Activated naive CD4-positive, alpha-beta T cell treated with anti-CD3 and anti-CD28 coated beads, Interleukin-2, amount 50 U/mL, for 24 hours (primary cell): ENCODE results near the gene IKBIP.

Experiments used
- H3K27ac Mint-ChIP-seq: one replicate; pipeline ENCODE4 v1.8.0; 2021; ENCODE audit warnings: mild to moderate bottlenecking, mixed read lengths
- H3K27me3 Mint-ChIP-seq: one replicate; pipeline ENCODE4 v1.8.0; 2021; ENCODE audit warnings: mixed read lengths
- H3K36me3 Mint-ChIP-seq: one replicate; pipeline ENCODE4 v1.8.0; 2021; ENCODE audit warnings: mixed read lengths
- H3K4me1 Mint-ChIP-seq: one replicate; pipeline ENCODE4 v1.8.0; 2021; ENCODE audit warnings: mixed read lengths
- H3K4me3 Mint-ChIP-seq: one replicate; pipeline ENCODE4 v1.8.0; 2021; ENCODE audit warnings: mild to moderate bottlenecking, mixed read lengths
- H3K9me3 Mint-ChIP-seq: one replicate; pipeline ENCODE4 v1.8.0; 2021; ENCODE audit warnings: mixed read lengths

Gene IKBIP

GRCh38 chr12:98644712-98645571 lies at the start of gene IKBIP, which contains the start of gene APAF1:
IKBIP (minus strand) TSS chr12:98644788; CDS start chr12:98644701, 87 bp downstream.
APAF1 (plus strand) TSS chr12:98645290; CDS start chr12:98648360, 3,070 bp downstream.
- H3K27me3 Mint-ChIP-seq, result no peaks in the 10 kb centered on the region
- no peaks in the 10 kb centered on the region for H3K9me3 Mint-ChIP-seq
- peaks cover 31% of the 10 kb centered on the region for H3K4me1 Mint-ChIP-seq
- peaks cover 6% of the 10 kb centered on the region for H3K36me3 Mint-ChIP-seq
- H3K27ac Mint-ChIP-seq, result peak within 1 kb of the TSS; percentile 90
- H3K4me3 Mint-ChIP-seq, result peak within 1 kb of the TSS; percentile 97

DNA sequence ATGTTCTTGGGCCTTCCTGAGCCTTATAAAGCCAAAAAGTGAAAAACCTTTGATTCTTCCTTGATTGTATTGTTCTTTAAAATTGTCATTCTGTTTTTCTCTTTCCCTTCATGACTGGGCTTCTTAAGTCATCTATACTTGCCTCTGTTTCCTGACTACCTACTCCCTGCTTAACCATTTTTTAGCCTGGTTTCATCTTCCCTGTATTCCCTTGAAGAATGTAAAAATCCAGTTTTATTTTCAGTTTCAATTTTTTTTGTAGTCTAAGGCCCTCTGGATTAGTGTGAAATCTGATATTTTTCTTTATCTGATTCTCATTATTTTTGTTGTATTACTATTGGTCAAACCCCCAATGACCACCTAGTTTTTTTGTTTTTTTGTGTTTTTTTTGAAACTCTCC lies 46.8 kb upstream of the IKBIP start:
- no peaks in the 10 kb centered on the region for H3K27me3 Mint-ChIP-seq

DNA sequence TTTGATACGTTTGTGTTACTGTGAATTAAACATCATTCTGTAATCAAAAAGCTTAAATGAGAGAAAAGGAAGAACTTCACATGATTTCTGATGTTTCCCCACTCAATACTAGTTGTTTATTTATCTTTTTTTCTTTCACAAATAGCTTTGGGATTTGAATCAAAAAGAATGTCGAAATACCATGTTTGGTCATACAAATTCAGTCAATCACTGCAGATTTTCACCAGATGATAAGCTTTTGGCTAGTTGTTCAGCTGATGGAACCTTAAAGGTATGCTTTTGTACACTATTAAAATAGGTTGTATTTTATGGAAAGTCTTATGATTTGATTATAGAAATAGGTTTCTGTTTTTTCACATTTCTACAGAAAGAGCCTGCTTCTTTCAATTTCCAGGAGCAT lies 42.0 kb upstream of the IKBIP start:
- no peak overlapping the region for H3K4me3 Mint-ChIP-seq
- H3K9me3 Mint-ChIP-seq, result no peaks in the 10 kb centered on the region
- no peaks in the 10 kb centered on the region for H3K27me3 Mint-ChIP-seq
- H3K36me3 Mint-ChIP-seq, result peaks cover 28% of the 10 kb centered on the region
- no peak overlapping the region for H3K27ac Mint-ChIP-seq
- peaks cover 5% of the 10 kb centered on the region for H3K4me1 Mint-ChIP-seq

More for the DNA sequence above, 46.8 kb upstream of the IKBIP start:
- H3K4me1 Mint-ChIP-seq, result peaks cover 21% of the 10 kb centered on the region
- H3K9me3 Mint-ChIP-seq, result no peaks in the 10 kb centered on the region
- peak overlapping the region; percentile 5 for H3K27ac Mint-ChIP-seq
- no peak overlapping the region for H3K4me3 Mint-ChIP-seq
- peaks cover 34% of the 10 kb centered on the region for H3K36me3 Mint-ChIP-seq

DNA sequence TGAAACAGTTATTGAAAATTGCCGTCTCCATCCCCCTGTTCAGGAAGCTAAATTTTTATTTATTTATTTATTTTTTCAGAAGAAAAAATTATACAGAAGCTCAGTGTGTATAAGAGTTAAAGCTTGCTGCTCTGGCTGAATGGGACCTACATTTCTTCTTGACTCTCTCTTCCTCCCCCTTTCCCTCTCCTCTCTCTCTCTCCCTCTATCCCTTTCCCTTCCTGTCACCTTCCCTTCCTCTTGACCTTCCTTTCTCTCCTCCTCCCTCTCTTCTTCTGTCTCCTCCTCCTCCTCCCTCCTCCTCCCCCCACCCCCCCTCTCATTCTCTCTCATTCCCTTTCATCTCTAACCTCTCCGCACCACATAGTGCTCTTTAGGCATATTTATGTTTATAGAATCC lies 39.6 kb upstream of the IKBIP start:
- Mint-ChIP-seq H3K9me3 (no peaks in the 10 kb centered on the region), H3K36me3 (peaks cover 15% of the 10 kb centered on the region), H3K27me3 (no peaks in the 10 kb centered on the region), H3K4me1 (no peaks in the 10 kb centered on the region), H3K4me3 (no peak overlapping the region), H3K27ac (no peak overlapping the region)

GRCh38 chr12:98679611-98680005 lies 35.0 kb upstream of the IKBIP start:
- Mint-ChIP-seq H3K36me3 (peaks cover 12% of the 10 kb centered on the region), H3K27me3 (no peaks in the 10 kb centered on the region), H3K4me1 (no peaks in the 10 kb centered on the region), H3K27ac (no peak overlapping the region), H3K4me3 (no peak overlapping the region), H3K9me3 (no peaks in the 10 kb centered on the region)

GRCh38 chr12:98678946-98679610 lies 34.5 kb upstream of the IKBIP start:
- Mint-ChIP-seq H3K27me3 (no peaks in the 10 kb centered on the region), H3K9me3 (no peaks in the 10 kb centered on the region)

DNA sequence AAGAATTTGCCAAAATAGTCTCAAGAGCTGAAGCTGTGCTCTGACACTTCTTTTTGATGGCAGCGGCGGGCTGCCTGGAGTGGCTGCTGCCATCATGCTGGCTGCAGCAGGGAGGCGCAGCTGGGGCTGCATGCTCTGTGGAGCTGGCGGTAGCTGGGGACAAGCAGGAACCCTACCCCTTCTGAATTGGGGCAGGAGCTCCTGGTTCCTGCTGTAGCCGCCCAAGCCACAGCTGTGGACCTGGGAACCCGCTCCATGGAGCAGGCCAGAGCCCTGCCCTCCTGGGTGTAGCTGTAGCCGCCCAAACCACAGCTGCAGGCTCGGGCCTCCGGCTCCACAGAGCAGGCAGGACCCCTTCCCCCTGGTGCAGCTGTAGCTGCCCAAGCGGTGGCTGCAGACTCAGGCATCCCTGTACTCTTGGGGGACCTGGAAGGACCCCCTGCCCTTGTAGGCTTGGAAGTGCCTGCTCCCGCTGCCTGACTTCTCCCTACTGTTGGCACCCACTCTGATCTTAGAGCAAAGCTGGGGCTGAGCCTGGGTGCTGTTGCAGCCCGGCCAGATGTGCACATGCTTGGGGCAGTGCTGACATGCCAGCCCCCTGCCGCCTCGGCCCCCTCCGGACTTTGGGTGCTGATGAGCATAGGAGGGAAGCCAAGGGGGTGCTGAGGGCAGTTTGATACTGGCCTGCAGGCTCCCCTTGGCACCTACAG lies 33.8 kb upstream of the IKBIP start:
- Mint-ChIP-seq H3K4me3 (no peak overlapping the region), H3K9me3 (no peaks in the 10 kb centered on the region), H3K27me3 (no peaks in the 10 kb centered on the region), H3K27ac (no peak overlapping the region), H3K36me3 (peaks cover 10% of the 10 kb centered on the region), H3K4me1 (no peaks in the 10 kb centered on the region)

More at GRCh38 chr12:98678946-98679610, 34.5 kb upstream of the IKBIP start:
- peaks cover 12% of the 10 kb centered on the region for H3K36me3 Mint-ChIP-seq
- no peaks in the 10 kb centered on the region for H3K4me1 Mint-ChIP-seq
- no peak overlapping the region for H3K4me3 Mint-ChIP-seq
- H3K27ac Mint-ChIP-seq, result no peak overlapping the region

DNA sequence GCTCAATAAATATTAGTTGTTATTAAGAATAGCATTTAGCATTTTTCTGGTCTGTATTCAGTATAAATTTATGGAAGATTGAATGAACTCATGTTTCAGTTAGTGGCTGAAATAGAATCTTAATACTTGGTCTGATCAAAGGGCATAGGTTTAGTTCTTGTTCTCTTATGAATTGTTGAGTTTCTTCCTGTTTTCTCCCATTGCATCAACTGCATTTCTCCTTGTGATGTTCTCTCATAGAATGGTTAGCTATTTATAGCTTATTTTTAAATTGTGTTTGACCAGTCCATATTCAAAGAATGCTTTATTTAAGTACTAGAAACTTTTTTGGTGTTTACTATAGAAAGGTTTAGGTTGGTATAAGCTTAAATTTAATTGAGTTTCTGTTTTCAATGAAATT lies 30.3 kb upstream of the IKBIP start:
- no peak overlapping the region for H3K27ac Mint-ChIP-seq
- peaks cover 4% of the 10 kb centered on the region for H3K4me1 Mint-ChIP-seq
- no peaks in the 10 kb centered on the region for H3K9me3 Mint-ChIP-seq
- no peaks in the 10 kb centered on the region for H3K27me3 Mint-ChIP-seq
- peaks cover 14% of the 10 kb centered on the region for H3K36me3 Mint-ChIP-seq
- H3K4me3 Mint-ChIP-seq, result no peak overlapping the region

GRCh38 chr12:98671459-98671858 lies 26.9 kb upstream of the IKBIP start:
- H3K36me3 Mint-ChIP-seq, result peaks cover 26% of the 10 kb centered on the region
- peaks cover 20% of the 10 kb centered on the region for H3K4me1 Mint-ChIP-seq
- no peaks in the 10 kb centered on the region for H3K27me3 Mint-ChIP-seq
- no peaks in the 10 kb centered on the region for H3K9me3 Mint-ChIP-seq
- no peak overlapping the region for H3K27ac Mint-ChIP-seq
- H3K4me3 Mint-ChIP-seq, result no peak overlapping the region

GRCh38 chr12:98669751-98670150 lies 25.2 kb upstream of the IKBIP start:
- peaks cover 32% of the 10 kb centered on the region for H3K36me3 Mint-ChIP-seq
- peaks cover 20% of the 10 kb centered on the region for H3K4me1 Mint-ChIP-seq
- no peaks in the 10 kb centered on the region for H3K9me3 Mint-ChIP-seq
- no peak overlapping the region for H3K4me3 Mint-ChIP-seq
- no peak overlapping the region for H3K27ac Mint-ChIP-seq
- H3K27me3 Mint-ChIP-seq, result no peaks in the 10 kb centered on the region

- Mint-ChIP-seq H3K36me3 (peaks cover 9% of the 10 kb centered on the region), H3K27ac (no peak overlapping the region), H3K27me3 (no peaks in the 10 kb centered on the region), H3K9me3 (no peaks in the 10 kb centered on the region), H3K4me1 (peaks cover 10% of the 10 kb centered on the region), H3K4me3 (no peak overlapping the region)
These were observed 15.9 kb upstream of the IKBIP start for GRCh38 chr12:98660521-98660920.

GRCh38 chr12:98656289-98657101 lies 11.9 kb upstream of the IKBIP start:
- peak overlapping the region; percentile 8 for H3K27ac Mint-ChIP-seq

DNA sequence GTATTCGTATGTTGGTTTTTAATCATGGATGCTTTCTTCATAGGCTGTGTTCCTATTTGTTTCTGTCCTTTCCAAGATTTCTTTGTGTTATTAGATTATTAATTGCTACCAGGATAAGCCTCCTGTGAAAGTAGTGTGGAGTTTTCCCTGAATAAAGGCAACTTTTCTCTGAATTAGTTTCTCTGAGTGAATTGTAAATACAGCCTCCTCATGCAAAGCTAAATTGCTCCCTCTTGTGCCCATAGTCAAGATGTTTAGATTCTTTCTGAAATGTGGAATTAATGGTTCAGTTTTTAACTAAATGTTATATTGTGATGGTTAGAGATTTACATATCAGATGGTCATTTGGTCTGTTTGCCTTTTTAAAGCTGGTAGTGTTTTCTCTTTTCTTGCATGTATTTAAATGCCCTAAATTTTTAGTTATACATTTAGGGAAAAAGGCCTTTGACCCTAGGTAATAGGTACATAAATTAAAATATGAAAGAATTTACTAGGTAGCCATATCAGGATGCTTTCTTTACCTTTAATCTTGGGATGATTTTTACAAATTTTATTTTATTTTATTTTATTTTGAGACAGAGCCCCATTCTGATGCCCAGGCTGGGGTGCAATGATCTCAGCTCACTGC lies 9.4 kb upstream of the IKBIP start:
- peaks cover 22% of the 10 kb centered on the region for H3K4me1 Mint-ChIP-seq
- peaks cover 6% of the 10 kb centered on the region for H3K36me3 Mint-ChIP-seq
- H3K27me3 Mint-ChIP-seq, result no peaks in the 10 kb centered on the region
- H3K4me3 Mint-ChIP-seq, result no peak overlapping the region
- no peak overlapping the region for H3K27ac Mint-ChIP-seq
- no peaks in the 10 kb centered on the region for H3K9me3 Mint-ChIP-seq

More at GRCh38 chr12:98656289-98657101, 11.9 kb upstream of the IKBIP start:
- no peaks in the 10 kb centered on the region for H3K27me3 Mint-ChIP-seq
- peaks cover 15% of the 10 kb centered on the region for H3K4me1 Mint-ChIP-seq
- H3K36me3 Mint-ChIP-seq, result peaks cover 5% of the 10 kb centered on the region
- H3K4me3 Mint-ChIP-seq, result no peak overlapping the region
- no peaks in the 10 kb centered on the region for H3K9me3 Mint-ChIP-seq

DNA sequence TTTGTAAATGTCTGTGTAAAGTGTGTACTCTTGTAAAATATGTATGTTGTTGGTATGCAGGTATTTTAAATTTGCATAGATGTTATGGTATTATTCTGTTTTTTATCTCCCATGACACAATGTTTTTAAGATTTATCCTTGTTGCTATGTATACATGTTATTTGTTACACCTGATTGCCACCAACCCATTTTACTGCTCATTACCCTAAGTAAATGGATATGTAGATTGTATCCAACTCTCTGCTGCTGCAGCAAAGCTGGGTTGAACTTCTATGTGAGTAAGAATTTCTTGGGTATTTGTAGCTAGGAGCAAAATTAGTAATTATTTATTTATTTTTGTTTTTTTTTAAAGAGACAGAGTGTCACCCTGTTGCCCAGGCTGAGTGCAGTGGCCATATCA lies 6.7 kb upstream of the IKBIP start:
- H3K27ac Mint-ChIP-seq, result no peak overlapping the region

More for the DNA sequence above, 6.7 kb upstream of the IKBIP start:
- Mint-ChIP-seq H3K4me3 (no peak overlapping the region), H3K9me3 (no peaks in the 10 kb centered on the region), H3K27me3 (no peaks in the 10 kb centered on the region), H3K4me1 (peaks cover 25% of the 10 kb centered on the region), H3K36me3 (peaks cover 6% of the 10 kb centered on the region)
